ENCODE measurements around the gene PRIMA1.

GRCh38 chr14:93734086-93734822, 54.0 kb downstream of the PRIMA1 start:
- TF ChIP-seq CTCF (IDR thresholded peaks at IDR 0.05 in 2 of 3, conservative IDR thresholded peaks at IDR 0.05 in 1 of 3; ENCODE audit: control insufficient read depth in 2 of 3, extremely low read depth in 1 of 3, insufficient read depth in 1 of 3, low read depth in 3 of 3, low read length in 3 of 3), result no peak
- no peak for TF ChIP-seq RB1 (IDR thresholded peaks at IDR 0.05; ENCODE audit: borderline replicate concordance)
- TF ChIP-seq USF2 (IDR thresholded peaks at IDR 0.05; ENCODE audit: borderline replicate concordance, low read depth, low read length), result no peak
- TF ChIP-seq EP300 (IDR thresholded peaks at IDR 0.05; ENCODE audit: borderline replicate concordance in 1 of 2, control insufficient read depth in 1 of 2, low read depth in 2 of 2, low read length in 2 of 2), result no peak
- TF ChIP-seq POLR2A (IDR thresholded peaks at IDR 0.05; ENCODE audit: low read depth, low read length), result no peak
- no peak for TF ChIP-seq EZH2 (IDR thresholded peaks at IDR 0.05; ENCODE audit: borderline replicate concordance, control insufficient read depth, low read depth, low read length)
- no peak for TF ChIP-seq USF1 (IDR thresholded peaks at IDR 0.05; ENCODE audit: borderline replicate concordance, extremely low read length, insufficient read depth, low read depth, low read length)
- no peak for TF ChIP-seq ATF2 (IDR thresholded peaks at IDR 0.05; ENCODE audit: low read length)
- TF ChIP-seq ZBTB33 (IDR thresholded peaks at IDR 0.05), result no peak
- TF ChIP-seq CBX5 (IDR thresholded peaks at IDR 0.05; ENCODE audit: low read depth), result no peak
- no peak for TF ChIP-seq ZZZ3 (IDR thresholded peaks at IDR 0.05; ENCODE audit: control insufficient read depth, insufficient read length, low read depth)

Measured in GM12878 (cell line).